GM21737 (cell line): ENCODE results near the gene RBM47.

Experiments
- ATAC-seq: cut with Tn5 transposase; IDR thresholded peaks from one replicate; pipeline ENCODE4 v1.9.1; 2021; ENCODE audit warnings: mild to moderate bottlenecking, moderate library complexity; ENCODE audit not compliant: unreplicated experiment

The RBM47 gene

GRCh38 chr4:40502934-40503333, 126.7 kb downstream of the RBM47 start:
- ATAC-seq: peak; percentile 55

- no peak for ATAC-seq
These were observed 127.4 kb downstream of the RBM47 start for GRCh38 chr4:40502220-40502619.

GRCh38 chr4:40500781-40501180, 128.9 kb downstream of the RBM47 start:
- no peak for ATAC-seq

- ATAC-seq: no peak
These were observed 136.5 kb downstream of the RBM47 start for GRCh38 chr4:40493160-40493559.

- ATAC-seq: no peak
These were observed 137.0 kb downstream of the RBM47 start for GRCh38 chr4:40492691-40493090.

GRCh38 chr4:40490481-40490880, 139.2 kb downstream of the RBM47 start:
- ATAC-seq: no peak

- ATAC-seq: no peak
These were observed 139.7 kb downstream of the RBM47 start for GRCh38 chr4:40489961-40490360.

GRCh38 chr4:40486534-40486933, 143.1 kb downstream of the RBM47 start:
- ATAC-seq: no peak

GRCh38 chr4:40484346-40485090, 145.1 kb downstream of the RBM47 start:
- ATAC-seq: no peak

GRCh38 chr4:40482985-40483647, 146.5 kb downstream of the RBM47 start:
- no peak for ATAC-seq

- ATAC-seq: no peak
These were observed 147.7 kb downstream of the RBM47 start for GRCh38 chr4:40481977-40482376.

- ATAC-seq: no peak
These were observed 149.4 kb downstream of the RBM47 start for GRCh38 chr4:40480291-40480690.

- no peak for ATAC-seq
These were observed 150.3 kb downstream of the RBM47 start for GRCh38 chr4:40479378-40479777.

GRCh38 chr4:40475609-40476008, 154.1 kb downstream of the RBM47 start:
- no peak for ATAC-seq

GRCh38 chr4:40473578-40474388, 155.9 kb downstream of the RBM47 start:
- peak; percentile 66 for ATAC-seq

- no peak for ATAC-seq
These were observed 157.7 kb downstream of the RBM47 start for GRCh38 chr4:40471923-40472322.

- ATAC-seq: no peak
These were observed 162.9 kb downstream of the RBM47 start for GRCh38 chr4:40466789-40467188.

- peak; percentile 75 for ATAC-seq
These were observed 167.3 kb downstream of the RBM47 start for GRCh38 chr4:40462326-40462725.

- no peak for ATAC-seq
These were observed 167.8 kb downstream of the RBM47 start for GRCh38 chr4:40461879-40462278.

- ATAC-seq: no peak
These were observed 168.6 kb downstream of the RBM47 start for GRCh38 chr4:40461062-40461461.

GRCh38 chr4:40458683-40459082, 171.0 kb downstream of the RBM47 start:
- ATAC-seq: no peak

- ATAC-seq: no peak
These were observed 171.6 kb downstream of the RBM47 start for GRCh38 chr4:40458109-40458508.
